Esophagus squamous epithelium (tissue), 5 donors: Measurements from ENCODE around the gene NCS1. TPM values are rescaled to one million over a fixed set of nuclear protein-coding genes. Genes with fewer than 3 reads are reported as not detected.

ENCODE experiments used
- DNase-seq: peaks from one replicate; lab custom pipeline; 2025; lab: John Stamatoyannopoulos, UW
- H3K27ac ChIP-seq, 4 donors: fragments of 200-600 bp; sonication (generic); one replicate each; pipeline ENCODE4 v1.5.1; 2016 to 2019; ENCODE audit warnings: mild to moderate bottlenecking in 1 of 4
- H3K27me3 ChIP-seq, 4 donors: fragments of 200-600 bp; sonication (generic); 1 replicate in 3 of 4; 2 replicates in 1 of 4; pipeline versions ENCODE4 v1.5.1 to v1.6.0; 2017 to 2021; ENCODE audit warnings: antibody characterized with exemption in 1 of 4
- H3K36me3 ChIP-seq, 3 donors: fragments of 200-600 bp; sonication (generic); one replicate each; pipeline ENCODE4 v1.5.1; 2016 to 2019
- H3K4me1 ChIP-seq, 3 donors: fragments of 200-600 bp; sonication (generic); one replicate each; pipeline ENCODE4 v1.5.1; 2017 to 2019
- H3K4me3 ChIP-seq, 4 donors: fragments of 200-600 bp; sonication (generic); 1 replicate in 3 of 4; 2 replicates in 1 of 4; pipeline ENCODE4 v1.5.1; 2016 to 2019; ENCODE audit warnings: mild to moderate bottlenecking in 2 of 4, moderate library complexity in 1 of 4
- H3K9me3 ChIP-seq, 3 donors: fragments of 200-600 bp; sonication (generic); one replicate each; pipeline ENCODE4 v1.5.1; 2016 to 2019
- POLR2A ChIP-seq, 4 donors: fragments of 450-650 bp; IDR thresholded peaks; one replicate each; pipeline ENCODE4 v1.6.1; 2017; ENCODE audit warnings: antibody characterized with exemption in 4 of 4, mild to moderate bottlenecking in 4 of 4, moderate library complexity in 3 of 4
- WGBS, 2 donors: methylation state at CpG; one replicate each; pipeline ENCODE4 v1.1.5; 2018; 5-methylcytosine and 5-hydroxymethylcytosine counted together
- intact Hi-C: fragments of 100-400 bp; cut with DNase I; formaldehyde crosslinking; loops from one replicate; pipeline ENCODE4 v1.15.0; 2022
- total RNA-seq, 4 donors: library from RNA; depleted of rRNA; stranded (reverse); fragments of >200 nt; gene quantifications; one replicate each; pipeline ENCODE4 v1.1.0, GENCODE V29; 2016
- TF ChIP-seq, protein P1 (sequence below), 6 experiments: fragments of 450-650 bp in 4 of 6; fragments of 200-600 bp in 2 of 6; sonication (generic) in 2 of 6; IDR thresholded peaks; one replicate each; pipeline ENCODE4 v1.5.1; 2016 to 2019; ENCODE audit warnings: antibody characterized with exemption in 6 of 6, mild to moderate bottlenecking in 4 of 6, moderate library complexity in 4 of 6
- donor health status: DM: yes; HTN: yes; CAD: no.

The NCS1 gene
- total RNA-seq, 4 donors from 2014 or later: 9.3 to 31.3 (median 15.2) TPM

GRCh38 chr9:130142056-130142455 lies 30.1 kb upstream of the NCS1 start:
- Histone ChIP-seq H3K4me3 (no peak overlapping the region), H3K36me3 (peaks cover 0 to 3% (median 0%) of the 10 kb centered on the region in 3 donors), H3K9me3 (no peaks in the 10 kb centered on the region), H3K27ac (no peak overlapping the region), H3K4me1 (peaks cover 10 to 46% (median 22%) of the 10 kb centered on the region in 3 donors), H3K27me3 (peaks cover 0 to 38% (median 0%) of the 10 kb centered on the region in 4 donors)
- no peak for DNase-seq
- TF ChIP-seq POLR2A (IDR thresholded peaks at IDR 0.05): no peak
- TF ChIP-seq, protein P1, sequence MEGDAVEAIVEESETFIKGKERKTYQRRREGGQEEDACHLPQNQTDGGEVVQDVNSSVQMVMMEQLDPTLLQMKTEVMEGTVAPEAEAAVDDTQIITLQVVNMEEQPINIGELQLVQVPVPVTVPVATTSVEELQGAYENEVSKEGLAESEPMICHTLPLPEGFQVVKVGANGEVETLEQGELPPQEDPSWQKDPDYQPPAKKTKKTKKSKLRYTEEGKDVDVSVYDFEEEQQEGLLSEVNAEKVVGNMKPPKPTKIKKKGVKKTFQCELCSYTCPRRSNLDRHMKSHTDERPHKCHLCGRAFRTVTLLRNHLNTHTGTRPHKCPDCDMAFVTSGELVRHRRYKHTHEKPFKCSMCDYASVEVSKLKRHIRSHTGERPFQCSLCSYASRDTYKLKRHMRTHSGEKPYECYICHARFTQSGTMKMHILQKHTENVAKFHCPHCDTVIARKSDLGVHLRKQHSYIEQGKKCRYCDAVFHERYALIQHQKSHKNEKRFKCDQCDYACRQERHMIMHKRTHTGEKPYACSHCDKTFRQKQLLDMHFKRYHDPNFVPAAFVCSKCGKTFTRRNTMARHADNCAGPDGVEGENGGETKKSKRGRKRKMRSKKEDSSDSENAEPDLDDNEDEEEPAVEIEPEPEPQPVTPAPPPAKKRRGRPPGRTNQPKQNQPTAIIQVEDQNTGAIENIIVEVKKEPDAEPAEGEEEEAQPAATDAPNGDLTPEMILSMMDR (IDR thresholded peaks at IDR 0.05): no peak
- intact Hi-C loops: no loop called here
- 60% methylated on average over 1 of the region's 12 CpGs; no CpG with 5 or more reads in 1 of the 2 donors for WGBS, 2 donors

DNA sequence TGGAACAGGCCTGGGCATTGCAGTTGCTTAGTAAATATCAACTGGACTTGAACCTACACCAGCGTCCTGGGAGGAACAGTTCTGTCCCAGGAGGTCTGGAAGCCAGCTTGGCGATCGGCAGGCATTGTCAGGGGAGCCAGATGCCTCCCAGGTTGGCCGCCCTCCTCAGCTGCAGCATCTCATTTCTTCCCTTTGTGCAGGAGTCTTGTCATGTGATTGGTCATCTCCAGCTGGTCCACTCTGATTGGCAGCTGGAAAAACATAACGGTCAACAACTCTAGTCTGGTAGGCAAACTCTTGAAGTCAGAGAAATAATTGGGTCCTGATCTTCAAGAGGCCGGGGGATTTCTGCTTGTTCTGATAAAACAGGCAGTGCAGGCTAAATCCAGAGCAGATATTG lies 29.6 kb upstream of the NCS1 start:
- intact Hi-C loops: no loop called here

DNA sequence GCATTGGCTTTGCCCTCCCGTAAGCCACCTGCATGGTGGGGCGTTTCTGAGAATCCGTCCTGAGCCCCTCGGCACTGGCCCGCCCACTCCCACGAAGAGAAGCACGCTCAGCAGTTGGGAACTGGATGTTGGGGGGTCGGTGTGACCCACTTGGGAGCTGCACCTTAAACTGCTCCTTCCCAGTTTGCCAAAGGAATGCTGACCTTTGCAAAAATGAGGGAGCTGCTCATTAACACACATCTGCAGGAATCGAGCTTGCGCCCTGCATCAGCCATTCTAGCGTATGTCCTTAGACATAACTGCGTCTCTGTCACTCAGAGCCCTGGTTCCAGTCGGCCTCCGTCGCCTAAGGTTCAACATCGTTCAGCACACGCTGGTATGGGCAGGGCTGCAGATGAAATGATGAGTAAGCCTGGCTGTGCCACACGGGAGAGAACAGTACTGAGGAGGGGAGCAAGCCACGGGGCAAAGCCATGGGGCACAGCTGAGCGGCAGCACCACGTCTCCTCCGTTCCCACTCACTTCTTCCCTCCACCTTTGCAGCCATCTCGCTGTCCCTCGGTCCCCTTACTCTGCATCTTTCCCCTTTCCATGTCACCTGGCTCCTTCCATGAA lies 28.8 kb upstream of the NCS1 start:
- Histone ChIP-seq H3K9me3 (no peaks in the 10 kb centered on the region), H3K4me1 (peaks cover 3 to 35% (median 15%) of the 10 kb centered on the region in 3 donors), H3K27me3 (peaks cover 0 to 38% (median 0%) of the 10 kb centered on the region in 4 donors), H3K4me3 (no peak overlapping the region), H3K27ac (no peak overlapping the region), H3K36me3 (no peaks in the 10 kb centered on the region)
- 59 to 71% methylated on average over 15 to 18 of the region's 24 CpGs for WGBS, 2 donors
- DNase-seq: no peak
- TF ChIP-seq, protein P1 (IDR thresholded peaks at IDR 0.05): no peak
- no peak for TF ChIP-seq POLR2A (IDR thresholded peaks at IDR 0.05)
- intact Hi-C loops: no loop called here

More for the DNA sequence above, 29.6 kb upstream of the NCS1 start:
- no peak for DNase-seq
- Histone ChIP-seq H3K9me3 (no peaks in the 10 kb centered on the region), H3K4me1 (peaks cover 10 to 43% (median 22%) of the 10 kb centered on the region in 3 donors), H3K27ac (no peak overlapping the region), H3K4me3 (no peak overlapping the region), H3K27me3 (peaks cover 0 to 38% (median 0%) of the 10 kb centered on the region in 4 donors), H3K36me3 (no peaks in the 10 kb centered on the region)
- WGBS, 2 donors: 79 to 88% methylated on average over 4 to 6 of the region's 6 CpGs
- TF ChIP-seq, protein P1 (IDR thresholded peaks at IDR 0.05): no peak
- TF ChIP-seq POLR2A (IDR thresholded peaks at IDR 0.05): no peak

DNA sequence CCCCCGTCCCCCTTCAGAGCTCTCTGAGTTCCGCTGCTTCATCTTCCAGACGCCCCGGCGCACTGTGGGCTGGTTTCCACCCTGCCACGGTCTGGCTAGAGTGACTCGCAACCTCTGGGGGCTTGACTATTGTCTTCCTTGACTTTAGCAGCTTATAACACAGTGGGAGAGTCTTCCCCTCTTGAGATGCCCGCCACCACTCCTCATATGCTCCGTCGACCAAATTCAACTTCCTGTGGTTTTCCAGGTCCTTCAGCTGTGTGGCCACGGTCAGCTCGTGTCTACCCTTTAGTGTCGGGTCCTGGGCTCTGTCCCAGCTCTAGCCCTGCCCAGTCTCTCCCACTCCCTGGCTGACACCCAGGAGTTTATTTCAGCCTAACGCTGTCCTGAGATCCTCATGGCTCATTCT lies 28.2 kb upstream of the NCS1 start:
- Histone ChIP-seq H3K27ac (no peak overlapping the region), H3K27me3 (peaks cover 0 to 38% (median 0%) of the 10 kb centered on the region in 4 donors), H3K4me1 (peaks cover 0 to 30% (median 9%) of the 10 kb centered on the region in 3 donors), H3K4me3 (no peak overlapping the region), H3K9me3 (no peaks in the 10 kb centered on the region), H3K36me3 (no peaks in the 10 kb centered on the region)
- 28 to 35% methylated on average over 14 of the region's 14 CpGs for WGBS, 2 donors
- DNase-seq: no peak
- TF ChIP-seq, protein P1 (IDR thresholded peaks at IDR 0.05): no peak
- TF ChIP-seq POLR2A (IDR thresholded peaks at IDR 0.05): no peak
- intact Hi-C loops: no loop called here

DNA sequence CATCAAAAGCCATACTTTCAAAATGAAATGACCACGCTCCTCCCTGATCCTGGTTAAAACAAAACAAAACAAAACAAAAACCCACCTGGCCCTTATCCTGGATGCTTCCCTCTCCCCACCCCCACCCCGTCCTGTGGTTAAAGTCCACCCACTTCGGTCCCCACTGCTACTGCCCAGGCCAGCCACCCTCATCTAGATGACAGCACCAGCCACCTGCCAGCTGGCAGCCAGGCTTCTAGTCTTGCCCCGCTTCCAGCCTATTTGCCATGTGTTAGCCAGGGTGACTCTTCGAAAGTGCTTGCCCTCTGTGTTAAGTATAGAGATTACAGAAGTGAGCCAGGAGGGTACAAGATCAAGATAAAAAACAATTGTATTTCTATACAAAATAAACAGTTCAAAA lies 27.5 kb upstream of the NCS1 start:
- Histone ChIP-seq H3K9me3 (no peaks in the 10 kb centered on the region), H3K4me1 (peaks cover 0 to 22% (median 2%) of the 10 kb centered on the region in 3 donors), H3K36me3 (no peaks in the 10 kb centered on the region), H3K27ac (no peak overlapping the region), H3K27me3 (peaks cover 0 to 38% (median 0%) of the 10 kb centered on the region in 4 donors), H3K4me3 (no peak overlapping the region)
- WGBS, 2 donors: 33 to 46% methylated on average over 4 to 5 of the region's 5 CpGs
- intact Hi-C loops: no loop called here
- no peak for DNase-seq
- TF ChIP-seq, protein P1 (IDR thresholded peaks at IDR 0.05): no peak
- no peak for TF ChIP-seq POLR2A (IDR thresholded peaks at IDR 0.05)
